GM21786 (cell line): ENCODE results near the gene ZNF316.

ENCODE experiments used
- ATAC-seq: cut with Tn5 transposase; IDR thresholded peaks from one replicate; pipeline ENCODE4 v1.9.1; 2021; ENCODE audit not compliant: unreplicated experiment

ZNF316 gene

DNA sequence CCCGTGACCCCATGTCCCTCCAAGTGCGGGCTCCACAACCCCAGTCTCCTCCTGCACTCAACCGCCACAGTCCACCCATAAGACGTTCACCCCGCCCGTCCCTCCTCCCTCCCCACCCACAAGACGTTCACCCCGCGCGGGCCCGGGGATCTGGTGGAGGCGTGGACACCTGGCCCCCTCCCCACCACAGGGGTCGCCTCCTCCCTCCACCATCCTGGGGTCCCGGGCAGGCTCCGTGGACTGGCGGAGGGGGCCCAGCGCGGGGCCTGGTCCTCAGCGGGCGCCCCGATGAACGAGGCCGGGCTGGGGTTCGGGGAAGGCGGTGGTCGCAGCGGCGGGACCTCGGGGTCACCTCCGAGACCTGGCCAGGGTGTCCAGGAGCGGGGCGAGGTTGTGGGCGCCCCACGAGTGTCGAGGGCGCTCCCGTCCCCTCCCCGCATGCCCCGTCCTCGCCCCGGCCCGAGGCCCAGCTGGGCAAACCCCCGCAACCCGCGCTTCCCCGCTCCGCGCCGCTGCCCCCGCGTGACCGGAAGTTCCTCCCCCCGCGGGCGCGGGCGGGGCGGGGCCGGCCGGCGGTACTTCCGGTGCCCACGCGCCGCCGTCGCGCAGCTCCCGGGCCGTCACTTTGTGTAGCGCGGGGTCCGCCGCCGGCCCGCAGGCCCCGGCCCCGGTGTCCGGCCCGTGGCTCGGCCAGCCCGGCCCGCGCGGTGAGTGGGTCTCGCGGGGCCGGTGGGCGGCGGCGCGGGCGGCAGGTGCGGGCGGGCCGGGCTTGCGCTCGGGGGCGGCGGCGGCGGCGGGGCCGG lies at the start of gene ZNF316:
Gene ZNF316, plus strand, starts transcription at position 578 of the 803 bp plus-strand sequence. CDS start 5,092 bp downstream, outside the sequence.
- peak; percentile 52 for ATAC-seq

DNA sequence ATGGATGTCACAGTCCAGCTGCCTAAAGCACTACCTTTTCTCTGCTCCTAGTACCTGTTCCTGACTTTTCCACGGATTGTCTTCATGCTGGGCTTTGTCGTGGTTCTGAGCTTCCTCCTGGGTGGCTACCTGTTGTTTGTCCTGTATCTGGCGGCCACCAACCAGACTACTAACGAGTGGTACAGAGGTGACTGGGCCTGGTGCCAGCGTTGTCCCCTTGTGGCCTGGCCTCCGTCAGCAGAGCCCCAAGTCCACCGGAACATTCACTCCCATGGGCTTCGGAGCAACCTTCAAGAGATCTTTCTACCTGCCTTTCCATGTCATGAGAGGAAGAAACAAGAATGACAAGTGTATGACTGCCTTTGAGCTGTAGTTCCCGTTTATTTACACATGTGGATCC lies 48.6 kb upstream of the ZNF316 start:
- ATAC-seq = no peak

DNA sequence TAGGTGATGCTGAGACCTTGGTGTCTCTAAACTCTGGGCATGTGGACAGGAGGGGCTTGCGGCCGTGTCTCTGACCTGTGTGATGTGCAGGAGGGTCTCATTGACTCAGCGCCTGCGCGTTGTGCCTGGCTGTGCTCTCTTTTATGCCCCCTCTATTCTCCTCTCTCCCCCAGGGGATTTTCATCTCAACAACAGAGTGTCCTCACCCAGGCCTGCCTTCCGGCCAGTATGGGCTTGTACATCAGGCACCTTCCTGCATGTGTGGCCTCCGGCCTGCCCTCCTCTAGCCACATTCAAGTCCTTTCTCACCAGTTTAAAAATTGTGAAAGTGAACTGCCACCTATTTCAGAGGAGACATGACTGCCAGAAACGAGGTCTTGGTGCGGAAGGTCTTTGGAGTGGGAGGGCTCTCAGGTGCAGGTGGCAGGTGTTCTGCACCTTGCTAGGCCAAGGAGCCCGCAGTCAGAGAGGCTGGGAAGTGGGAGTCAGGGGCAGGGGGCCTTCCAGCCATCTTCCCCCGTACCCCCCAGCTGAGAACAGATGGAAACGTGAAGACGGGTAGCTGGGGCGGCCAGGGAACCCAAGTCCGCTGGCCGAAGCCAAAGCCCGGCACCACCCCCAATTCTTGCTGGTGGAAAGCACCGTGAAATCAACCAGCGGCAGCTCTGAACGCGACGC lies 47.8 kb upstream of the ZNF316 start:
- ATAC-seq = no peak

DNA sequence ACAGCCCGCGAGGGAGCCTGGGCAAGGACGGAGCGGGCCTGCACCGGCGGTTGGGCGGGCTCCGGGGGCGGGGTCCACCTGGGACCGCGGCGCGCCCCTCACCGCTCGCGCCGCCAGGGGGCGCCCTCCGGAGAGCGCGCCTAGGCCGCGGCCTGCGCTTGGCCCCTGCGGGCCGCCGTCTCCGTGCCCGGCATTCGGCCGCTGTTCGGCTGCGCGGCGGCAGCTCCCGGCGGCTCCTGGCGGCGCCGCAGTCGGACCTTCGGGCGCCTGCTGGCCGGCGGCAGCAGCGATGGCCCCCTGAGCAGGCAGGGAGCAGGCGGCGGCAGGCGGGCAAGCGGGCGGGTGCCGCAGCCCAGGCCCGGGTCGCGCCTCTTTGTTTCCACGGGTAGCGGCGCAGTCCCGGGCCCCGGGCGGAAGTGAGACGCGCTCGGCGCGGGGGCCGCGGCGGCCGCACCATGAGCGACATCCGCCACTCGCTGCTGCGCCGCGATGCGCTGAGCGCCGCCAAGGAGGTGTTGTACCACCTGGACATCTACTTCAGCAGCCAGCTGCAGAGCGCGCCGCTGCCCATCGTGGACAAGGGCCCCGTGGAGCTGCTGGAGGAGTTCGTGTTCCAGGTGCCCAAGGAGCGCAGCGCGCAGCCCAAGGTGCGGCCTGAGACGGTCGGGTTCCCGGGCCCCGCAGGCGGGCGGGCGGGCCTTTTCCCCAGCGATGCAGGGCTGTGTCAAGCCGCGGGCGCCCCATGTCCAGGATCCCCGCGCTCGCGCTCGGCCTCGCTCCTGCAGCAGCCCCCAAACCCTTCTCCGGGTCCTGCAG lies 47.1 kb upstream of the ZNF316 start, which contains the start of gene INTS15:
Gene INTS15, plus strand, starts transcription at position 193 of the 816 bp plus-strand sequence. Its CDS starts 263 bp downstream, at position 456.
- ATAC-seq = peak; percentile 86

DNA sequence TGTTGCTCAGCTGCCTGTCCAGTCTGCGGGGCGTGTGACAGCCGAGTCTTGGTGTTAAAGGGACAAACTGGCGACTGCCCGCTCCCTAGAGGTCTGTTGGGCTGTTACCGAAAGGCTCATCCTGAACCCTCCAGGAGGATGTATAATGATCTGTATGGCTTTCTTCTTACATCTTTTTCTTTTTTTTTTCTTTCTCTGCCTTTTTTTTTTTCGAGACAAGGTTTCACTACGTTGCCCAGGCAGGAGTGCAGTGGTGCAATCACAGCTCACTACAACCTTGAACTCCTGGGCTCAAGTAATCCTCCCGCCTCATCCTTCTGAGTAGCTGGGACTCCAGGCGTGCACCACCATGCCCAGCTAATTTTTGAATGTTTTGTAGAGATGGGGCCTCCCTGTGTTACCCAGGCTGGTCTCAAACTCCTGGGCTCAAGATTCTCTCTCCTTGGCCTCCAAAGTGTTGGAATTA lies 46.4 kb upstream of the ZNF316 start:
- ATAC-seq = peak; percentile 29

DNA sequence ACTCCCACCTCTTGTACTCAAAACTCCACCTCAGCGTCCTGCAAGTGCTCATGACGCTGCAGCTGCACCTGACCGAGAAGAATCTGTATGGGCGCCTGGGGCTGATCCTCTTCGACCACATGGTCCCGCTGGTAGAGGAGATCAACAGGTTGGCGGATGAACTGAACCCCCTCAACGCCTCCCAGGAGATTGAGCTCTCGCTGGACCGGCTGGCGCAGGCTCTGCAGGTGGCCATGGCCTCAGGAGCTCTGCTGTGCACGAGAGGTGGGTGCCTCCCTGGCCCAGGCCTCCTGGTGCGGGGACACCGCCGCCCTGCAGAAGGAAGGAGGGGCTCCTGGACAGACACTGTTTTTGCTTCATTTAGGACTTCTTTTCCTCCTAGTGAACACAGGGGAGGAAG lies 37.0 kb upstream of the ZNF316 start:
- ATAC-seq = no peak

DNA sequence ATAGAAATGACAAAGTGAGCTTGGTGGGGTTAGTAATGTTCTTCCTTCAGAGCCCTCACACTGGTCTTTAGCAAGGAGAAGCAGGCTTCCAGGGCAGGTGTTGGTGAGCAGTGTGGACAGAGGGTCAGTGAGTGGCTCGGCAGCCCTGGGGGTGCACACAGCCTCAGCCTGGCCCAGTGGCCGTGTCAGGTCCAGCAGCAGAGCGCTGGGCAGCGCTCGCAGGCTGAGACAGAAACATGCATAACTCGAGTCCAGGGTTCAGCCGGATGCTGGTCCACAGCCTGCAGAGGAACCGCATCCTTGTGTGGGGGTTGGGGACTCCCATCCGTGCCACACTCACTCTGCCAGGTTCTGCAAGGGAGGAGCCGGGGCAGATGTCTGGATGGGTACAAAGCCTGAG lies 32.7 kb upstream of the ZNF316 start:
- ATAC-seq = no peak

DNA sequence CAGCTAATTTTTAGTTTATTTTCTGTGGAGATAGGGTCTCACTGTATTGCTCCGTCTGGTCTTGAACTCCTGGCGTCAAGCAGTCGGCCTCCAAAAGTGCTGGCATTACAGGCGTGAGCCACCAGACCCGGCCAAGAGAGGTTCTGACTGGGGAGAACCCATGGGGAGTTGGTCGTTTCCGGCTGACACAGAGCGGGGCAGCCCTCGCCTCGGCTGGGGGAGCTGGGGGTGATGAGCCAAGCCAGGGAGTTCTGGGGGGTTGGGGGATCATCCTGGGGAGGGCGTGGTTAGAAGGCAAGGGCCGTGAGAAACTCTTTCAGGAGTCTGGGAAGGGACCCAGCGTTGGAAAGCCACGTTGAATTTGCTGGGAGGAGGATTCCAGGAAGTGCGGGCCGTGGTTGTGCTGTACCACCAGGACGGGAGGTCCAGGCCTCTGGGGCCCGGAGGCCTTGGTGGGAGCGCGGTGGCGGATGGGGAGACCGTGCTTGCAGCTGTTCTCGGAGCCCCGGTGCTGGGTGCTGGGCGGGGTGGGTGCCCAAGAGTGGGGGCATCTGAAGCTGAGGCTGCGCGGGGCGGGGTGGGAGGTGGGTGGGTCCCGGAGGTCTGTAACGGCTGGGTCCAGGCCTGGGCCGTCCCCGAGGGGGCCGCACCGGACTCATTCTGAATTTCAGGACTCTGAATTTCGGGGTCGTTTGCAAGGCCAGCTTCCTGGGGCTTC lies 30.1 kb upstream of the ZNF316 start:
- no peak for ATAC-seq

DNA sequence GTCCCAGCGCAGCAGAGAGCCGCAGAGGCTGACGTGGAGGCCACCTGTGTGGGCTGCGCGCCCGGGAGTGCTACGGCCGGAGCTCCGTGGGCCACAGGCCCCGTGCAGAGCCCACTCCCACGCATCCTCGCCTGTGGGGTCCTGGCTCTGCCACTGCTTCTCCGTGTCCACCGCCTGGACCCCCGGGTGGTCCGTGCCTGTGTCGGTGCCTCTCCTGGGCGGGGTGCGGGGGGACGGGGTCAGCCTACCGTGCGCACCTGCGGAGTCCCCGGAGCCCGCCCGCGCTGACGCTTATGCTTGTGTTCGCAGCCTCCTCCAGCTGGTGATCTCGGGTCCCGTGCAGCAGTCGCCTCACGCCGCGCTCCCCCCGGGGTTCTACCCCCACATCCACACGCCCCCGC lies 29.5 kb upstream of the ZNF316 start:
- ATAC-seq = no peak

DNA sequence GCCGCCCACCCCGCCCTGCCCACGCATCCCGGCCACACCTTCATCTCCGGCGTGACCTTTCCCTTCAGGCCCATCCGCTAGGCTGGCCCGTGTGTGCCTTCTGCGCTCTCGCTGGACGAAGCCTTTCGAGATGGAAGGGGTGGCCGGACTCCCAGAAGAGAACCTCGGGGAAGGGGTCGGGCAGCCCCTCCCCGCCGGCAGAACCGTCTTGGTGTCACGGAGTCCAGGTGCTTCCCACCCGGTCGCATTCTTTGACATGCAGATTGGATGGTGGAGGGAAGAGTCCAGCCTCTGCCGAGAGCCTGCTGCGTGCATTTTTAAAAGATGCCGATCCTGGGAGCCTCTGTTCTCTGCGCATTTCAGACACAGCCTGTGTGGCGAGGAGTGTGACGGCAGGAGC lies 29.0 kb upstream of the ZNF316 start:
- no peak for ATAC-seq

DNA sequence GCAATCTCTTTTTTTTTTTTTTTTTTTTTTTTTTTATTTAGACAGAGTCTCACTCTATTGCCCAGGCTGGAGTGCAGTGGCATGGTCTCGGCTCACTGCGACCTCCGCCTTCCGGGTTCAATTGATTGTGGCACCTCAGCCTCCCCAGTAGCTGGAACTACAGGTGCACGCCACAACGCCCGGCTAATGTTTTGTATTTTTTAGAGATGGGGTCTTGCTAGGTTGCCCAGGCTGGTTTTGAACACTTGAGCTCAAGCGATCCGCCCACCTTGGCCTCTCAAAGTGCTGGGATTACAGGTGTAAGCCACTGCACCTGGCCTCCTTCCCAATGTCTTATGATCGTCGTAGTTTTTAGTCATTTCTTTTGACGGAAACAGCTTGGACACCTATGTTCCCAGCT lies 28.3 kb upstream of the ZNF316 start:
- ATAC-seq = no peak

DNA sequence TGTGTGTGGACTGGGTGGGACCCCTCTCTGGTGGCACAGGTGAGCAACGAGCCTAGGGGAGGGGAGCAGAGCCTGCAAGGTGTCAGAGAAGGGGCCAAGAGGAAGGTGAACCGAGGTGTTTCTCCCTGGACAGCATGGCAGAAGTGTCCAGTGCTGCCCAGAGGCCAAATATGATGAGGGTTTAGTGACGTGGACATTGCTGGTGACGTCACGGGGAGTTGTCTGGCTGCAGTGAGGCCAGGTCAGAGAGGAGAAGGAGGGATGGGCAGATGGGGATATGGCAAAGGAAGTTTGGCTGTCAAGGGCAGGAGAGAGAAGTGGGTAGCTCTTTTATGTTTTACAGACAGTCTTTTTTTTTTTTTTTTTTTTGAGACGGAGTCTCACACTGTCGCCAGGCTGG lies 24.3 kb upstream of the ZNF316 start:
- no peak for ATAC-seq

DNA sequence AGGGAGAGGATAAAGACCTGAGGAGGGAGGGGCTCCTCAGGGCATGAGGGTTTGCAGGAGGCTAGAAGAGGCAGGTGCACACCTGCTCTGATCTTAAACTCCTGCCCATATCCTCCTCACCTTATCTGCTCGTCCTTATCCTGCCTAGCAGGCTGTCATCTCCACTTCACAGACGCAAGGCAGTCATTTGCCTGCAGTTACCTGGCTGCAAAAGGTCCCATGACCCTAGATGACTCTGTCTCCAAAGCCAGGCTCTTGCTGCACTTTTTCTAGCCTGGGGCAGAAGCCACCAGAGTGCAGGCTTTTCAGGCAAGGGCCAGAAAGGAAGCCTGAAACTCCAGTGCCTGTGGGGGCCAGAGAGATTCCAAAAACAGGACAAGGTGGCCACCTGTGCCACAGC lies 23.4 kb upstream of the ZNF316 start:
- no peak for ATAC-seq

DNA sequence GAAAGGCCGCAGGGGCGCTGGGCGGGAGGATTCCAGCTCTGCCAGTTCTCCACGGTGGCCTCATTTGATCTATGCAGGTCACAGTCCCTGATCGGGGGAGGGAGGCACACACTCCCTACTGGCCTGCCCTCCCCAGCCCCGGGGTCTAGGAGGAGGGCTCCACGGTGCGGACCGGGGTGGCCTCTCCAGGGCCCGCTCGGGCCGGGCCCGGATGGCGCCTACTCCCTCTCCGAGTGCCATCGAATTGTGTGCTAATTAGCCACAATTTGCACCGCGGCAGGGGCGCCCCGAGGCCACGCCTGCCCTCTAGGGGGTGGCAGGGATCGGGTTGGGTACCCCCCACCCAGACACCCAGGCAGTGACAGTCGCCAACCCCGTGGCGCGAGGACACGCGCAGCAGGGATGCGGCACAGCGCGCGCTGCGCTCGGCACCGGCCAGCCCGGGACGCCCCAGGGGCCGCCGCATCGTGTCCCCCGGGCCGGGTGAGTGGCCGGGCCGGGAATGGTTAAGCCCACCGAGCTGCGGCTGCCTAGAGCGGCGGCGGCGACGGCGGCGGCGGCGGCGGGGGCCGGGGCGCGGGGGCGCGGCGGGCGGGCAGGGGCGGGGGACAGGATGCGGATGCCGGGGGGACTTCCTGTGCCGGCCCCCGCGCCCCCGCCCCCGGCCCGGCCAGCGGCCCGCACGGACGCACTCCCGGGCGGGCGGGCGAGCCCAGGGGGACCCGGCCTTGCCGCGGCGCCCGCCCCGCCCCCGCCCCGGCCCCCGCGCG lies 22.0 kb upstream of the ZNF316 start, which contains the start of gene ZNF853:
Gene ZNF853, plus strand, starts transcription at position 658 of the 770 bp plus-strand sequence. CDS start 565 bp downstream, outside the sequence.
- ATAC-seq = no peak

DNA sequence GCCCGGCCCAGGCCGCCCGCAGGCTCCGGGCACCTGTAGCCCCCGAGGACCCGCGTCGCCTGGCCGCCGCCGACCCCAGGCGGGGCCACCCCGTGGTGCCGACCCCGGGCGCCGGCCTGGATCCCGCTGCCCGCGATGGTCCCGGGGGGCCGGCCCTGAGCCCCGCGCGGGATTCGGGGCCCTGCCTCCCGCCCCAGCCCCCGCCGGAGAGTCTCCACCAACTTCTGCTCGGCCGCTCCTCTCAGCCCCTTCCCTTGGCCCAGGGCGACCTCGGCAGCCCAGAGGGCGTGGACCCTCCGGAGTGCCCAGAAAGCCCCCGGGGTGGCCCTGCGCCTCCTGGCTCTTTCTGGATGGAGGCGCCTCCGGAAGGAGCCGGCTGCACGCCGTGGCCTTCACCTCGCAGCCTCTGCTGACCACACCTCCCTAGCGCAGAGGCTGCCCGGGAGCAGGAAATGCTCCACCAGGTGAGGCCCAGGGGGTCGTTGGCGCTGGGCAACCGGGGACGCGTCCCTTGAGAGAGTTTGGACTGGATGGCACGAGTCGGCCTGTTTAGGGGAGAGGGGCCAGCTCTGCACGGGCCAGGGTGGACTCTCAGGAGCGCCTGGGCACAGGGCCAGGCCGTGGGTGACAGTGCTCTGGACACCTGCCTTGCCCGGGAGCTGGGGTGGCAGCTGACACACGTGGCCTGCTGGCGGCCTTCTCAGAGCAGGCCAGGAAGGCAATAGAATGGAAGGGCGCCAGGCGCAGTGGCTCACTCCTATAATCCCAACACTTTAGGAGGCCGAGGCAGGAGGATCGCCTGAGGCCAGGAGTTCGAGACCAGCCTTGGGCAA lies 21.2 kb upstream of the ZNF316 start:
- no peak for ATAC-seq

DNA sequence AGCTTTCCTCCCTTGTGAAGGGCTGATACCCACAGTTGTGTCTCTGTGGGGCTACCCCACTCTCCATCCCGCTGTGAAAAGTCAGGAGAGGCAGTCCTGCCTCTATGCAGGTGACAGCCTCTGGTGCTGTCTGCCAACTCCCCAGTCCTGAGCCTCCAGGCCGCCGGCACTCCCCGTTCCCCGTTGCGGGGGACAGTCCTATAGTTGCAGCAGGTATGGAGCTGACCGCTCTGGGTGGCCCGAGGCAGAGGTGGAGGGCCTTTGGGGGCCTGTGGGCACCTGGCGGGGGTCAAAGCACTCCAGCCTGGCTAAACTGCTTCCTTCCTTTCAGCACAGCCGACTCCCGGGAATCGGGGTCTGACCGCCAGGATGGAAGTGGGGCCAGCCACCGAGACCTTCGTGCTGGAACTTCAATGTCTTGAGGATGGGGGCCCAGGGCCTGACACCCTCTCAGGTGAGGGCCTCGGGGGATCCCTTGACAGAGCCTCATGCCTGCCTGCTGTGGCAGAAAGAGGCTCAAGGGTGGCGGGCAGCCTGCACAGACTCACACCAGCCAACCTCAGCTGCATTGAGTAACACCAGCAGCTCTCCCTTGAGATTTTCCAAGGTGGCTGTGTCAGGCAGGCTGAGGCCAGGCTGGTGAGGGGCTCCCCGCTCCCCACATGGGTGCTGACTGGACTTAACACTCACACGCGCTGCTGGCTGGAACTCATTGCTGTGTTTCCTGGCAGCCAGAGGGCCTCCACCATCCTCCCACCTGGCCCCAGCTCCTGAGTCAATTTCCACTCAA lies 20.1 kb upstream of the ZNF316 start:
- no peak for ATAC-seq

DNA sequence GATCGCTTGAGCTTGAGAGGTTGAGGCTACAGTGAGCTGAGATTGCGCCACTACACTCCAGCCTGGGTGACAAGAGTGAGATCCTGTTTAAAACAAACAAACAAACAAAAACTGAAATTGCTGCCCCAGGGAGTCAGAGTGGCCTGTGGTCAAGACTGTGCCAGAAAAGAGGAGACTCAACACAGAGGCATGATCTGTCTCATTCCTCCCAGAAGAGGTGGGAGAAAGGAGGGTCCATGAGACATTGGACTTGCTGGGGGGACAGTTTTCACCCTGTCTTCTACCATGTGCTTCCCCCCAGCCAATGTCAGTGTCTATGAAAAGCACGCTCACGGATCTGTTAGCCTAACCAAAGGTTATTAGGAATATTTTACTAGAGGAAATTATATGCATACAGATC lies 18.5 kb upstream of the ZNF316 start:
- ATAC-seq = no peak

DNA sequence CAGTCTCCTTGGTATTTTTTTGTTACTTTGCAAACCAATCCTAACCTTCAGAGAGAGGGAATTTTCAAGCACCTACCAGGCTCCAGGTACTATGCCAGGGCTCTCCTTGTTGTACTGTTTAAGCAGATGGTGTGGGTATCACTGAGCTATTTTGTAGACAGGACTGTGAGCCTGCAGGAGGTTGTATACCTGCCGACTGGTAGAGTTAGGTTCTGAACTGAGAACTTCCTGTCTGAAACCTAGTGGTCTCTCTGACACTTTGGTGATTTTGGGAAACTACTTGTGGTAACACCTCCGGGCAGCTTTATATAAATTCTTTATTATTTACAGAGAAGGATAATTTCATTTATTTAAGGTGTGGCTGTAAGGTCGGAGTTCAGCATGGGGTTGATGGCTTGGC lies 17.2 kb upstream of the ZNF316 start:
- ATAC-seq = no peak
